Esophagus muscularis mucosa (tissue), 4 donors: ENCODE results near the gene TGFBR1. TPM values are rescaled to one million over a fixed set of nuclear protein-coding genes. Genes with fewer than 3 reads are reported as not detected.
"Not testable (repeated sequence)": the region's sequence is repeated elsewhere in the genome, so short reads cannot be mapped to it uniquely, and the experiment has no call there.

Experiments used
- DNase-seq: peaks from one replicate; pipeline ENCODE4 v3.0.0-alpha.2; 2017; ENCODE audit errors: extremely low spot score
- H3K27ac ChIP-seq, 4 donors: fragments of 200-600 bp; sonication (generic); replicated peaks in 1 of 4; 1 replicate in 3 of 4; 2 replicates in 1 of 4; pipeline ENCODE4 v1.5.1; 2016 to 2019; ENCODE audit warnings: mild to moderate bottlenecking in 1 of 4
- H3K27me3 ChIP-seq, 4 donors: fragments of 200-600 bp; sonication (generic); one replicate each; pipeline versions ENCODE4 v1.5.1 to v1.6.0; 2016 to 2019
- H3K36me3 ChIP-seq, 4 donors: fragments of 200-600 bp; sonication (generic); one replicate each; pipeline ENCODE4 v1.5.1; 2016 to 2019
- H3K4me1 ChIP-seq, 4 donors: fragments of 200-600 bp; sonication (generic); one replicate each; pipeline ENCODE4 v1.5.1; 2016 to 2019
- H3K4me3 ChIP-seq, 4 donors: fragments of 200-600 bp; sonication (generic); 1 replicate in 2 of 4; 2 replicates in 2 of 4; pipeline ENCODE4 v1.5.1; 2016 to 2019; ENCODE audit warnings: mild to moderate bottlenecking in 4 of 4, moderate library complexity in 1 of 4
- H3K9me3 ChIP-seq, 4 donors: fragments of 200-600 bp; sonication (generic); 1 replicate in 3 of 4; 2 replicates in 1 of 4; pipeline ENCODE4 v1.5.1; 2016 to 2019
- CTCF ChIP-seq, 3 experiments: fragments of 200-600 bp in 2 of 3; fragments of 450-650 bp in 1 of 3; sonication (generic) in 2 of 3; IDR thresholded peaks; one replicate each; pipeline ENCODE4 v1.5.1; 2017 to 2019; ENCODE audit warnings: antibody characterized with exemption in 3 of 3, mild to moderate bottlenecking in 2 of 3, moderate library complexity in 1 of 3
- EP300 ChIP-seq: sonication (generic); formaldehyde crosslinking; IDR thresholded peaks from one replicate; pipeline ENCODE4 v1.6.1; 2017; ENCODE audit warnings: antibody characterized with exemption
- POLR2A ChIP-seq: fragments of 450-650 bp; IDR thresholded peaks from one replicate; pipeline ENCODE4 v1.6.1; 2017; ENCODE audit warnings: antibody characterized with exemption, moderate library complexity, mild to moderate bottlenecking, low read depth
- POLR2AphosphoS5 ChIP-seq, 2 donors: sonication (generic); formaldehyde crosslinking; IDR thresholded peaks; one replicate each; pipeline ENCODE4 v1.6.1; 2017; ENCODE audit warnings: antibody characterized with exemption in 2 of 2
- WGBS: methylation state at CpG from one replicate; pipeline ENCODE4 v1.1.5; 2018; 5-methylcytosine and 5-hydroxymethylcytosine counted together
- intact Hi-C: fragments of 100-400 bp; cut with DNase I; formaldehyde crosslinking; loops from one replicate; pipeline ENCODE4 v1.15.1; 2023
- total RNA-seq, 4 donors: library from RNA; depleted of rRNA; stranded (reverse); fragments of >200 nt; gene quantifications; one replicate each; pipeline versions ENCODE4 v1.1.0 to v1.2.1, GENCODE V29; 2016

The TGFBR1 gene
- total RNA-seq, 4 donors from 2014 or later = 33.7 to 63.1 (median 48.1) TPM

- peak; percentile 79 for DNase-seq
- Histone ChIP-seq H3K27me3 (no peaks in the 10 kb centered on the region), H3K27ac (no peak overlapping the region), H3K4me1 (no peaks in the 10 kb centered on the region), H3K9me3 (no peaks in the 10 kb centered on the region), H3K36me3 (no peaks in the 10 kb centered on the region), H3K4me3 (no peak overlapping the region)
- 91% methylated on average over 3 of the region's 3 CpGs for WGBS
- no peak for TF ChIP-seq POLR2AphosphoS5 (IDR thresholded peaks at IDR 0.05)
- intact Hi-C loops = no loop called here
Measured at GRCh38 chr9:99190597-99191283, 85.8 kb downstream of the TGFBR1 start.

GRCh38 chr9:99192786-99193465 lies 88.0 kb downstream of the TGFBR1 start:
- no peaks in the 10 kb centered on the region for H3K9me3 ChIP-seq
- H3K36me3 ChIP-seq = no peaks in the 10 kb centered on the region
- no peaks in the 10 kb centered on the region for H3K4me1 ChIP-seq
- H3K27me3 ChIP-seq = no peaks in the 10 kb centered on the region
- WGBS = 73% methylated on average over 5 of the region's 5 CpGs
- H3K4me3 ChIP-seq = no peak overlapping the region
- H3K27ac ChIP-seq = no peak overlapping the region
- intact Hi-C loops = no loop called here
- peak; percentile 42 for DNase-seq
- TF ChIP-seq CTCF (IDR thresholded peaks at IDR 0.05) = no peak
- TF ChIP-seq POLR2A = no peak
- TF ChIP-seq EP300 = no peak
- no peak for TF ChIP-seq POLR2AphosphoS5 (IDR thresholded peaks at IDR 0.05)

GRCh38 chr9:99193466-99193821 lies 88.5 kb downstream of the TGFBR1 start:
- intact Hi-C loops = no loop called here
- peak; percentile 29 for DNase-seq
- Histone ChIP-seq H3K9me3 (no peaks in the 10 kb centered on the region), H3K4me1 (no peaks in the 10 kb centered on the region), H3K36me3 (no peaks in the 10 kb centered on the region), H3K27me3 (no peaks in the 10 kb centered on the region), H3K4me3 (no peak overlapping the region), H3K27ac (no peak overlapping the region)
- no peak for TF ChIP-seq POLR2AphosphoS5 (IDR thresholded peaks at IDR 0.05)
- TF ChIP-seq POLR2A = no peak
- no peak for TF ChIP-seq CTCF (IDR thresholded peaks at IDR 0.05)
- TF ChIP-seq EP300 = no peak
- WGBS = 73% methylated on average over 2 of the region's 2 CpGs

- intact Hi-C loops, H3K36me3 ChIP-seq, H3K4me1 ChIP-seq, H3K27ac ChIP-seq, H3K27me3 ChIP-seq, H3K4me3 ChIP-seq, H3K9me3 ChIP-seq: not testable (repeated sequence)
- DNase-seq = peak; percentile 21
- WGBS = 89% methylated on average over 5 of the region's 5 CpGs
Measured at GRCh38 chr9:99196484-99196883, 91.6 kb downstream of the TGFBR1 start.

GRCh38 chr9:99197124-99197630 lies 92.3 kb downstream of the TGFBR1 start:
- H3K4me1 ChIP-seq = no peaks in the 10 kb centered on the region
- WGBS = 92% methylated on average over 3 of the region's 3 CpGs
- TF ChIP-seq POLR2AphosphoS5 (IDR thresholded peaks at IDR 0.05) = no peak
- no peak for TF ChIP-seq EP300
- TF ChIP-seq POLR2A = no peak
- no peak for TF ChIP-seq CTCF (IDR thresholded peaks at IDR 0.05)
- H3K9me3 ChIP-seq = no peaks in the 10 kb centered on the region
- H3K4me3 ChIP-seq = no peak overlapping the region
- no peaks in the 10 kb centered on the region for H3K27me3 ChIP-seq
- H3K27ac ChIP-seq = no peak overlapping the region
- intact Hi-C loops = no loop called here
- DNase-seq = no peak
- no peaks in the 10 kb centered on the region for H3K36me3 ChIP-seq
